ENCODE data around the gene OVCA2.

OVCA2 gene

GRCh38 chr17:2068031-2068518, 26.3 kb downstream of the OVCA2 start:
- no peak overlapping the region for H3K4me3 ChIP-seq (ENCODE audit: low read depth, low read length)
- no peak for DNase-seq (ENCODE audit: low read depth)
- no peak for TF ChIP-seq CTCF (IDR thresholded peaks at IDR 0.05; ENCODE audit: insufficient read depth, low read depth, low read length, missing control alignments)

GRCh38 chr17:2068519-2069051, 26.8 kb downstream of the OVCA2 start:
- DNase-seq (ENCODE audit: low read depth), result no peak
- no peak for TF ChIP-seq CTCF (IDR thresholded peaks at IDR 0.05; ENCODE audit: insufficient read depth, low read depth, low read length, missing control alignments)

GRCh38 chr17:2070241-2071023, 28.6 kb downstream of the OVCA2 start:
- H3K4me3 ChIP-seq (ENCODE audit: low read depth, low read length), result peak overlapping the region; percentile 17
- peak; percentile 97 for DNase-seq (ENCODE audit: low read depth)
- peak; percentile 10 for TF ChIP-seq CTCF (IDR thresholded peaks at IDR 0.05; ENCODE audit: insufficient read depth, low read depth, low read length, missing control alignments)

More at GRCh38 chr17:2068519-2069051, 26.8 kb downstream of the OVCA2 start:
- no peak overlapping the region for H3K4me3 ChIP-seq (ENCODE audit: low read depth, low read length)

GRCh38 chr17:2071024-2071385, 29.2 kb downstream of the OVCA2 start:
- no peak for TF ChIP-seq CTCF (IDR thresholded peaks at IDR 0.05; ENCODE audit: insufficient read depth, low read depth, low read length, missing control alignments)
- H3K4me3 ChIP-seq (ENCODE audit: low read depth, low read length), result peak overlapping the region; percentile 8; the same call in 1 of the 2 replicates
- DNase-seq (ENCODE audit: low read depth), result no peak

- DNase-seq (ENCODE audit: low read depth), result no peak
- TF ChIP-seq CTCF (IDR thresholded peaks at IDR 0.05; ENCODE audit: insufficient read depth, low read depth, low read length, missing control alignments), result no peak
- no peak overlapping the region for H3K4me3 ChIP-seq (ENCODE audit: low read depth, low read length)
These were observed 29.8 kb downstream of the OVCA2 start for GRCh38 chr17:2071455-2072281.

- H3K4me3 ChIP-seq (ENCODE audit: low read depth, low read length), result no peak overlapping the region
- DNase-seq (ENCODE audit: low read depth), result no peak
- no peak for TF ChIP-seq CTCF (IDR thresholded peaks at IDR 0.05; ENCODE audit: insufficient read depth, low read depth, low read length, missing control alignments)
These were observed 33.1 kb downstream of the OVCA2 start for GRCh38 chr17:2074919-2075318.
